ENCODE measurements around the gene SYVN1. TPM values are rescaled to one million over a fixed set of nuclear protein-coding genes. Genes with fewer than 3 reads are reported as not detected.
A peak's percentile ranks its signal among the peaks of the same experiment; 100 is the strongest.
"Not testable (repeated sequence)": the region's sequence is repeated elsewhere in the genome, so short reads cannot be mapped to it uniquely, and the experiment has no call there.

The SYVN1 gene
- total and polyA plus RNA-seq, 4 donors, result 19.9 to 210 (median 56.6) TPM

DNA sequence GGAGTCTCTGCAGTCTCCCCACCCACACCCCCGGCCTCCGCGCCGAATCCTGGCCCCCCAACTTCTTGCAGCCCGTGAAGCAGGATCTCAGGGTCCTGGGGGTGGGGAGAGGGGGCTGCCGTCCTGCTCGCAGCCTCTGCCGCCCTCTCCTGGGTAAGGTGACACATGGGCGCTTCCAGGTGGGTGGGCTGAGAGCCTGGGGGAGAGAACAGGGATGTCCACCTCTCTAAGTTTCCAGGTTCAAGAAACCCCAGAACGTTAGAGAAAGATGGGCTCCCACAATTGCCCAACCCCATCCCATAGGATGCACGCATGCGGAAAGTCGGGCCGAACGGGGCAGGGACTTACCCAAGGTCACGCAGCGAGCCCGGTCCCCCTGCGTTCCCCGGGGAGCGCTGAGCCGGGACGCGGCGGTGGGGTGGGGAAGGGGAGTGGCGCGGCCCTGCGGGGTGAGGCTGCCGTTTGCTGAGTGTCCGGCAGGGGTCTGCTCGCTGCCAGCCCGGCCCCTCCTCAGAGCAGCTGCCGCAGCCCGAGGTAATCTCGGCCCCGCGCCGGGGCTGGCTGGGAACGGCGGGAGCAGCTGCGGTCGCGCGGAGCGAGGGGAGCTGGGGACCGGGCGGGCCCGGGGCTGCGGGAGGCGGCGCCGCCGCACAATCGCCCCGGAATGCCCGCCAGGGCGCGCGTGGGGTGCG is 46.7 kb upstream of the SYVN1 start:
- H3K9me3 ChIP-seq (ENCODE audit: control insufficient read depth in 4 of 4, low read length in 3 of 4), result no peaks in the 10 kb centered on the region
- TF ChIP-seq SP1 (IDR thresholded peaks at IDR 0.05) (no peak), NR2F2 (IDR thresholded peaks at IDR 0.05) (no peak), GABPA (IDR thresholded peaks at IDR 0.05 in 1 of 2, conservative IDR thresholded peaks at IDR 0.05 in 1 of 2) (no peak), HNF4A (conservative IDR thresholded peaks at IDR 0.05) (no peak), RXRA (IDR thresholded peaks at IDR 0.05) (peak in 1 of 2 donors; percentile 0), YY1 (IDR thresholded peaks at IDR 0.05) (peak; percentile 13), JUND (IDR thresholded peaks at IDR 0.05) (no peak), RAD21 (IDR thresholded peaks at IDR 0.05) (peak; percentile 75 to 78), HNF4G (IDR thresholded peaks at IDR 0.05) (no peak), FOXA2 (IDR thresholded peaks at IDR 0.05) (no peak), TAF1 (conservative IDR thresholded peaks at IDR 0.05) (no peak), FOXA1 (IDR thresholded peaks at IDR 0.05) (no peak), EGR1 (IDR thresholded peaks at IDR 0.05; ENCODE audit: low read depth in 2 of 2) (no peak)
- TF ChIP-seq, protein P1, sequence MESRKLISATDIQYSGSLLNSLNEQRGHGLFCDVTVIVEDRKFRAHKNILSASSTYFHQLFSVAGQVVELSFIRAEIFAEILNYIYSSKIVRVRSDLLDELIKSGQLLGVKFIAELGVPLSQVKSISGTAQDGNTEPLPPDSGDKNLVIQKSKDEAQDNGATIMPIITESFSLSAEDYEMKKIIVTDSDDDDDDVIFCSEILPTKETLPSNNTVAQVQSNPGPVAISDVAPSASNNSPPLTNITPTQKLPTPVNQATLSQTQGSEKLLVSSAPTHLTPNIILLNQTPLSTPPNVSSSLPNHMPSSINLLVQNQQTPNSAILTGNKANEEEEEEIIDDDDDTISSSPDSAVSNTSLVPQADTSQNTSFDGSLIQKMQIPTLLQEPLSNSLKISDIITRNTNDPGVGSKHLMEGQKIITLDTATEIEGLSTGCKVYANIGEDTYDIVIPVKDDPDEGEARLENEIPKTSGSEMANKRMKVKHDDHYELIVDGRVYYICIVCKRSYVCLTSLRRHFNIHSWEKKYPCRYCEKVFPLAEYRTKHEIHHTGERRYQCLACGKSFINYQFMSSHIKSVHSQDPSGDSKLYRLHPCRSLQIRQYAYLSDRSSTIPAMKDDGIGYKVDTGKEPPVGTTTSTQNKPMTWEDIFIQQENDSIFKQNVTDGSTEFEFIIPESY (IDR thresholded peaks at IDR 0.05), result no peak
- TF ChIP-seq, protein P2, sequence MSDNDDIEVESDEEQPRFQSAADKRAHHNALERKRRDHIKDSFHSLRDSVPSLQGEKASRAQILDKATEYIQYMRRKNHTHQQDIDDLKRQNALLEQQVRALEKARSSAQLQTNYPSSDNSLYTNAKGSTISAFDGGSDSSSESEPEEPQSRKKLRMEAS (IDR thresholded peaks at IDR 0.05), result no peak
- TF ChIP-seq, protein P3, sequence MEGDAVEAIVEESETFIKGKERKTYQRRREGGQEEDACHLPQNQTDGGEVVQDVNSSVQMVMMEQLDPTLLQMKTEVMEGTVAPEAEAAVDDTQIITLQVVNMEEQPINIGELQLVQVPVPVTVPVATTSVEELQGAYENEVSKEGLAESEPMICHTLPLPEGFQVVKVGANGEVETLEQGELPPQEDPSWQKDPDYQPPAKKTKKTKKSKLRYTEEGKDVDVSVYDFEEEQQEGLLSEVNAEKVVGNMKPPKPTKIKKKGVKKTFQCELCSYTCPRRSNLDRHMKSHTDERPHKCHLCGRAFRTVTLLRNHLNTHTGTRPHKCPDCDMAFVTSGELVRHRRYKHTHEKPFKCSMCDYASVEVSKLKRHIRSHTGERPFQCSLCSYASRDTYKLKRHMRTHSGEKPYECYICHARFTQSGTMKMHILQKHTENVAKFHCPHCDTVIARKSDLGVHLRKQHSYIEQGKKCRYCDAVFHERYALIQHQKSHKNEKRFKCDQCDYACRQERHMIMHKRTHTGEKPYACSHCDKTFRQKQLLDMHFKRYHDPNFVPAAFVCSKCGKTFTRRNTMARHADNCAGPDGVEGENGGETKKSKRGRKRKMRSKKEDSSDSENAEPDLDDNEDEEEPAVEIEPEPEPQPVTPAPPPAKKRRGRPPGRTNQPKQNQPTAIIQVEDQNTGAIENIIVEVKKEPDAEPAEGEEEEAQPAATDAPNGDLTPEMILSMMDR (IDR thresholded peaks at IDR 0.05; ENCODE audit: low read depth, low read length, missing input control), result peak; percentile 48
- TF ChIP-seq, protein P4, sequence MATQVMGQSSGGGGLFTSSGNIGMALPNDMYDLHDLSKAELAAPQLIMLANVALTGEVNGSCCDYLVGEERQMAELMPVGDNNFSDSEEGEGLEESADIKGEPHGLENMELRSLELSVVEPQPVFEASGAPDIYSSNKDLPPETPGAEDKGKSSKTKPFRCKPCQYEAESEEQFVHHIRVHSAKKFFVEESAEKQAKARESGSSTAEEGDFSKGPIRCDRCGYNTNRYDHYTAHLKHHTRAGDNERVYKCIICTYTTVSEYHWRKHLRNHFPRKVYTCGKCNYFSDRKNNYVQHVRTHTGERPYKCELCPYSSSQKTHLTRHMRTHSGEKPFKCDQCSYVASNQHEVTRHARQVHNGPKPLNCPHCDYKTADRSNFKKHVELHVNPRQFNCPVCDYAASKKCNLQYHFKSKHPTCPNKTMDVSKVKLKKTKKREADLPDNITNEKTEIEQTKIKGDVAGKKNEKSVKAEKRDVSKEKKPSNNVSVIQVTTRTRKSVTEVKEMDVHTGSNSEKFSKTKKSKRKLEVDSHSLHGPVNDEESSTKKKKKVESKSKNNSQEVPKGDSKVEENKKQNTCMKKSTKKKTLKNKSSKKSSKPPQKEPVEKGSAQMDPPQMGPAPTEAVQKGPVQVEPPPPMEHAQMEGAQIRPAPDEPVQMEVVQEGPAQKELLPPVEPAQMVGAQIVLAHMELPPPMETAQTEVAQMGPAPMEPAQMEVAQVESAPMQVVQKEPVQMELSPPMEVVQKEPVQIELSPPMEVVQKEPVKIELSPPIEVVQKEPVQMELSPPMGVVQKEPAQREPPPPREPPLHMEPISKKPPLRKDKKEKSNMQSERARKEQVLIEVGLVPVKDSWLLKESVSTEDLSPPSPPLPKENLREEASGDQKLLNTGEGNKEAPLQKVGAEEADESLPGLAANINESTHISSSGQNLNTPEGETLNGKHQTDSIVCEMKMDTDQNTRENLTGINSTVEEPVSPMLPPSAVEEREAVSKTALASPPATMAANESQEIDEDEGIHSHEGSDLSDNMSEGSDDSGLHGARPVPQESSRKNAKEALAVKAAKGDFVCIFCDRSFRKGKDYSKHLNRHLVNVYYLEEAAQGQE (IDR thresholded peaks at IDR 0.05), result no peak
- TF ChIP-seq, protein P5, sequence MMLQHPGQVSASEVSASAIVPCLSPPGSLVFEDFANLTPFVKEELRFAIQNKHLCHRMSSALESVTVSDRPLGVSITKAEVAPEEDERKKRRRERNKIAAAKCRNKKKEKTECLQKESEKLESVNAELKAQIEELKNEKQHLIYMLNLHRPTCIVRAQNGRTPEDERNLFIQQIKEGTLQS (IDR thresholded peaks at IDR 0.05), result no peak
- peak overlapping the region in 1 of 2 donors; percentile 43 for H3K9ac ChIP-seq (ENCODE audit: low read depth in 1 of 2, low read length in 2 of 2)
- no peaks in the 10 kb centered on the region for H3K27me3 ChIP-seq (ENCODE audit: control insufficient read depth in 4 of 4, insufficient read depth in 4 of 4, low read length in 3 of 4)
- DNase-seq (ENCODE audit: low spot score), result peak; percentile 74
- under 1% methylated on average over 60 of the region's 60 CpGs for WGBS
- H3K27ac ChIP-seq (ENCODE audit: low read depth in 1 of 2, low read length in 2 of 2), result peak overlapping the region; percentile 44 to 76
- peaks cover 2 to 7% (median 3%) of the 10 kb centered on the region in 4 donors for H3K36me3 ChIP-seq (ENCODE audit: control insufficient read depth in 4 of 4, insufficient read depth in 3 of 4, low read depth in 1 of 4, low read length in 3 of 4)
- H3K4me1 ChIP-seq (ENCODE audit: control insufficient read depth in 4 of 4, insufficient read depth in 4 of 4, low read length in 3 of 4), result peaks cover 6 to 23% (median 15%) of the 10 kb centered on the region in 4 donors
- peak overlapping the region; percentile 82 to 91 (median 90) for H3K4me3 ChIP-seq (ENCODE audit: low read depth in 1 of 3, low read length in 3 of 3)

DNA sequence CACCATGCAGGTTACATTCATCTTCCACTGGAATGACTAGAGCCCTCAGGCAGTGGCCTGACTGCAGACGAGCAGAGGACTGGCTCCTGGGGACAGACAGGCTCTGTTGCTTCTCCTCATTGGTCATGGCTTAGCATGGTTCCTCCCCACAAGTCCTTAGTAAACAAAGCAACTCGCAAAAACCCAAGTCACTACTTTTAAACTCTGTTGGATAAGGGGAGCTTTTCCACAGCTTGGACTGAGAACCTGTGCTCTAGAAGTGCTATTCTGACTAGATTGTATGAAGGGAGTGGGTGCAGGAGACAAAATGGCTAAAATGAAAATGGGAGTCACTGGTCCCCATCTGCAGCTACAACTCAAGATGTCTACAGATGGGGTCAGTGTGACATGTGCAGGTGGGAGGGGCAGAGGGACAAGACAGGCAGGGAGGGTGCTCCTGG is 40.3 kb upstream of the SYVN1 start:
- not testable (repeated sequence) for DNase-seq (ENCODE audit: low spot score); H3K4me3 ChIP-seq (ENCODE audit: low read depth in 1 of 3, low read length in 3 of 3); H3K9me3 ChIP-seq (ENCODE audit: control insufficient read depth in 4 of 4, low read length in 3 of 4); H3K4me1 ChIP-seq (ENCODE audit: control insufficient read depth in 4 of 4, insufficient read depth in 4 of 4, low read length in 3 of 4); H3K27ac ChIP-seq (ENCODE audit: low read depth in 1 of 2, low read length in 2 of 2); H3K27me3 ChIP-seq (ENCODE audit: control insufficient read depth in 4 of 4, insufficient read depth in 4 of 4, low read length in 3 of 4); H3K9ac ChIP-seq (ENCODE audit: low read depth in 1 of 2, low read length in 2 of 2); H3K36me3 ChIP-seq (ENCODE audit: control insufficient read depth in 4 of 4, insufficient read depth in 3 of 4, low read depth in 1 of 4, low read length in 3 of 4)
- WGBS, result 69% methylated on average over 2 of the region's 2 CpGs

All from liver (tissue), 9 donors.